Fibroblast of lung (primary cell): ENCODE measurements around the gene MYH13. TPM values are rescaled to one million over a fixed set of nuclear protein-coding genes. Genes with fewer than 3 reads are reported as not detected.

ENCODE experiments used
- DNase-seq, 2 donors: peaks; one replicate each; pipeline versions ENCODE4 v3.0.0 to v3.0.0-alpha.2; 2010; ENCODE audit warnings: low read depth in 2 of 2
- H2AFZ ChIP-seq: 2 replicates; pipeline ENCODE4 v1.5.1; 2012; ENCODE audit warnings: low read length, control low read depth, inconsistent platforms
- H3K27ac ChIP-seq: 2 replicates; pipeline ENCODE4 v1.5.1; 2011; ENCODE audit warnings: low read length, control low read depth; ENCODE audit not compliant: insufficient read depth
- H3K27me3 ChIP-seq: 2 replicates; pipeline ENCODE4 v1.5.1; 2011; ENCODE audit warnings: mild to moderate bottlenecking, low read length; ENCODE audit not compliant: control insufficient read depth, insufficient read depth
- H3K36me3 ChIP-seq: 2 replicates; pipeline ENCODE4 v1.5.1; 2011; ENCODE audit warnings: low read length; ENCODE audit not compliant: control insufficient read depth, insufficient read depth
- H3K4me1 ChIP-seq: 2 replicates; pipeline ENCODE4 v1.5.1; 2011; ENCODE audit warnings: low read length; ENCODE audit not compliant: control insufficient read depth, insufficient read depth; ENCODE audit errors: extremely low read depth
- H3K4me2 ChIP-seq: 2 replicates; pipeline ENCODE4 v1.5.1; 2011; ENCODE audit warnings: low read length, control low read depth; ENCODE audit not compliant: insufficient read depth; ENCODE audit errors: extremely low read depth
- H3K4me3 ChIP-seq, 4 experiments: fragments of 200-600 bp in 1 of 4; sonication (generic) in 1 of 4; replicated peaks in 1 of 4; 2 replicates each; pipeline ENCODE4 v1.5.1; 2011 to 2016; ENCODE audit warnings: low read length in 4 of 4, low read depth in 3 of 4, mild to moderate bottlenecking in 3 of 4, control low read depth in 2 of 4, inconsistent platforms in 1 of 4, mixed read lengths in 1 of 4; ENCODE audit not compliant: insufficient read depth in 1 of 4; ENCODE audit errors: control extremely low read depth in 1 of 4
- H3K79me2 ChIP-seq: 2 replicates; pipeline ENCODE4 v1.5.1; 2012; ENCODE audit warnings: mild to moderate bottlenecking, low read length, inconsistent platforms; ENCODE audit not compliant: control insufficient read depth, insufficient read depth
- H3K9ac ChIP-seq: 2 replicates; pipeline ENCODE4 v1.5.1; 2011; ENCODE audit warnings: mild to moderate bottlenecking, low read length, control low read depth; ENCODE audit not compliant: insufficient read depth
- H3K9me3 ChIP-seq: 2 replicates; pipeline ENCODE4 v1.5.1; 2012; ENCODE audit warnings: low read depth, low read length; ENCODE audit not compliant: control insufficient read depth, insufficient read depth
- H4K20me1 ChIP-seq: 2 replicates; pipeline ENCODE4 v1.5.1; 2011; ENCODE audit warnings: low read length; ENCODE audit not compliant: control insufficient read depth, insufficient read depth; ENCODE audit errors: extremely low read depth
- CTCF ChIP-seq, 2 donors: IDR thresholded peaks in 1 of 2; conservative IDR thresholded peaks in 1 of 2; 1 replicate in 1 of 2; 2 replicates in 1 of 2; pipeline ENCODE4 v1.5.1; 2011 to 2012; ENCODE audit warnings: low read length in 2 of 2, control low read depth in 1 of 2, inconsistent platforms in 1 of 2, low read depth in 1 of 2, mild to moderate bottlenecking in 1 of 2
- EZH2 ChIP-seq: IDR thresholded peaks from 2 replicates; pipeline ENCODE4 v1.5.1; 2012; ENCODE audit warnings: low read length, control low read depth, mild to moderate bottlenecking; ENCODE audit errors: missing control alignments
- polyA plus RNA-seq, 2 donors: library from polyadenylated mRNA; depleted of rRNA in 1 of 2; stranded (reverse) in 1 of 2; unstranded in 1 of 2; fragments of >200 nt; gene quantifications; 2 replicates each; pipeline ENCODE4 v1.2.1, GENCODE V29; 2011 to 2012; ENCODE audit warnings: missing spikeins in 1 of 2
- total RNA-seq: library from RNA; depleted of rRNA; stranded (reverse); fragments of >200 nt; gene quantifications from 2 replicates; pipeline ENCODE4 v1.2.1, GENCODE V29; 2014

Gene MYH13
- total and polyA plus RNA-seq, 2 donors (not counting 1 experiment from before 2014, with no cell fraction given): not detected

GRCh38 chr17:10337976-10338375, 34.8 kb downstream of the MYH13 start:
- Histone ChIP-seq H3K9ac (no peak overlapping the region), H3K36me3 (no peaks in the 10 kb centered on the region), H3K9me3 (no peaks in the 10 kb centered on the region), H3K79me2 (no peaks in the 10 kb centered on the region), H3K4me2 (no peak overlapping the region), H3K4me1 (no peaks in the 10 kb centered on the region), H4K20me1 (no peaks in the 10 kb centered on the region), H3K4me3 (no peak overlapping the region), H3K27me3 (no peaks in the 10 kb centered on the region), H3K27ac (no peak overlapping the region), H2AFZ (no peak overlapping the region)
- DNase-seq: peak in 1 of 2 donors; percentile 71
- TF ChIP-seq EZH2 (no peak), CTCF (conservative IDR thresholded peaks at IDR 0.05 in 1 of 2, IDR thresholded peaks at IDR 0.05 in 1 of 2; ENCODE audit: low read depth in 1 of 2, low read length in 2 of 2) (no peak)

- TF ChIP-seq EZH2 (no peak), CTCF (conservative IDR thresholded peaks at IDR 0.05 in 1 of 2, IDR thresholded peaks at IDR 0.05 in 1 of 2; ENCODE audit: low read depth in 1 of 2, low read length in 2 of 2) (no peak)
- Histone ChIP-seq H3K27me3 (no peaks in the 10 kb centered on the region), H3K9me3 (no peaks in the 10 kb centered on the region), H3K4me3 (no peak overlapping the region), H3K79me2 (no peaks in the 10 kb centered on the region), H3K4me2 (no peak overlapping the region), H3K9ac (no peak overlapping the region), H3K27ac (no peak overlapping the region), H3K36me3 (no peaks in the 10 kb centered on the region), H2AFZ (no peak overlapping the region), H3K4me1 (no peaks in the 10 kb centered on the region), H4K20me1 (no peaks in the 10 kb centered on the region)
- no peak for DNase-seq
Measured at GRCh38 chr17:10337136-10337535, 35.7 kb downstream of the MYH13 start.

GRCh38 chr17:10336393-10336792, 36.4 kb downstream of the MYH13 start:
- no peak overlapping the region for H3K4me3 ChIP-seq
- no peak for DNase-seq
- no peak overlapping the region for H3K4me2 ChIP-seq
- H3K9ac ChIP-seq: no peak overlapping the region
- no peak for TF ChIP-seq CTCF (conservative IDR thresholded peaks at IDR 0.05 in 1 of 2, IDR thresholded peaks at IDR 0.05 in 1 of 2; ENCODE audit: low read depth in 1 of 2, low read length in 2 of 2)
- TF ChIP-seq EZH2: no peak
- H3K9me3 ChIP-seq: no peaks in the 10 kb centered on the region
- no peaks in the 10 kb centered on the region for H4K20me1 ChIP-seq
- no peaks in the 10 kb centered on the region for H3K27me3 ChIP-seq
- H3K36me3 ChIP-seq: no peaks in the 10 kb centered on the region
- H3K79me2 ChIP-seq: no peaks in the 10 kb centered on the region
- H3K27ac ChIP-seq: no peak overlapping the region
- H3K4me1 ChIP-seq: no peaks in the 10 kb centered on the region
- H2AFZ ChIP-seq: no peak overlapping the region
